GM12874 (cell line): Measurements from ENCODE around the gene RXRA.
A peak's percentile ranks its signal among the peaks of the same experiment; 100 is the strongest.

Source experiments
- CTCF ChIP-seq: IDR thresholded peaks from 2 replicates; pipeline ENCODE4 v1.5.1; 2011; ENCODE audit warnings: low read depth, mild to moderate bottlenecking, control low read depth, low read length, moderate library complexity; ENCODE audit not compliant: insufficient read depth

Gene RXRA

DNA sequence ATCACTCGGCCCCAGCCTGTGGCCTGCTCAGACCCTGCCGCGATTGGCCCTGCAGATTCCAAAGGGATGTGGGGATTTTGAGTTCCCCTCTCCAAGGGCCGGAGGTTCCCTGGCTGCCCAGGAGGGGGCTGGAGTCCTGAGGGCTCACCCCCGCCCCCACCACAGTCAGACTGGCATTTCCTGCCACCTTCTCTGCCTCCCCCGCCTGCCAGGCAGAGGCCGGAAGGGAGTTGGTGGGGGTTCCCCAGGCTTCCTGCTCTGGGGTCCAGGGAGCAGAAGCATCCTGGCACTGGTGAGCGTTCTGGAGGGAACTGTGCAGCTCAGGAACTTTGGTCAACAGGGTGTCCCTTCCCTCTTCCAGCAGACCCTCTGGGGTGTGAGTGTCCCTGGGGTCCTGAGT, 70.6 kb downstream of the RXRA start:
- 0 out of 2 replicates have a peak, but pooled peaks have one; percentile 2 for TF ChIP-seq CTCF

DNA sequence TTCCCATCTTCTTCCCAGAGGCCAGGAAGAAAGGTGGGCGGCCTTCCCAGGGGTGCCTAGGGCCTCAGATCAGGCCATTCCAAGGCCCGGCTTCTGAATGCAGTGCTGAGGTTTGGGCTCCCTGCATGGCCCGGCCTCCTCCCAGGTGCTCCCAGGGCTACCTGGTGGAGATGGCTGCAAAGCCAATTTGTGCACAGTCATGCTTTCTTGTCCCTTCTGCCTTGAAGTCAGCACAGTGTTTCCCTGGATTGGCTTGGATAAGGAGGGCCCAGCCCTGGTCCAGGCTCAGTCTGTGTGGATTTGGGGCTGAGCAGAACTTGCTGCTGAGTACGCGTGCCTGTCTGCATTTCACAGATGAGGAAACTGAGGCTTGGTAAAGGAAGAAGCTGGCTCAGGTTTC, 72.5 kb downstream of the RXRA start:
- no peak for TF ChIP-seq CTCF

- TF ChIP-seq CTCF = peak; percentile 68
These were observed 73.3 kb downstream of the RXRA start for GRCh38 chr9:134399435-134400056.

DNA sequence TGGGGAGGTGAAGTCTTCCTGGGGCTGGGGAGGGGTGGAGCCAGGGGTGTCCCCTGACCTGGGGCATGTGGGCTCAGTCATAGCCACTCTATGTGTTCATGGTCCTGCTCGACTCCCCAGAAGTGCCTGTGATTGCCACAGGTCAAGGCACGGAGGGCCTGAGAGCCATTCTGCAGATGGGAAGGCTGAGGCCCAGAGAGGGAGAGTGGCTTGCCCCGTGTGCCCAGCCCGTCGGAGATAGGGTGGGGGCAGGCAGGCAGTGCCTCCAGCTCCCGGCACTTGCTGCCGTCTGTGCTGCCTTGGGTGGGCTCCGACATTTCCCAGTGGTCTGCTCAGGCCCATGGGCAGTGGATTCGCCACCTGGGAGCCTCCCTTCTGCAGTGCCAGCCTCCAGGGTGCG, 74.0 kb downstream of the RXRA start:
- no peak for TF ChIP-seq CTCF

- no peak for TF ChIP-seq CTCF
These were observed 75.1 kb downstream of the RXRA start for GRCh38 chr9:134401391-134401790.

DNA sequence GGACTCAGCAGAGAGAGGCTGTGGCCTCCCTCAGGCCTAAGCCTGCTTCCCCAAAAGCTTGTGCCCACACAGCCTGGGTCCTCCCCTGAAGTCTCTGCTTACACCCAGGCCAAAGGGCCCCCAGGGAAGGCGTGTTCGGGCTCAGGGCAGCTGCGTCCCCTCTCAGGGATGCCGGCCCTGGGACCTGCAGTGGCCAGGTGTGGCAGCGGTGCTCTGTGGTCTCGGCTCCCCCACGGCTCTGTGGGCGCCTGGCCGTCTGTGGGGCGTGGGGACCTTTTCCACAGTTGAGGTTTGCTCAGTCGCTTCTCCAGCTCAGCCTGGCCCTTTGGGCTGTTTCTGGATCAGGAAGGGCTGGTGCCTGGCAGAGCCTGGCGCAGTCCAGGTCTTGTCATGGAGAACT, 75.9 kb downstream of the RXRA start:
- no peak for TF ChIP-seq CTCF

DNA sequence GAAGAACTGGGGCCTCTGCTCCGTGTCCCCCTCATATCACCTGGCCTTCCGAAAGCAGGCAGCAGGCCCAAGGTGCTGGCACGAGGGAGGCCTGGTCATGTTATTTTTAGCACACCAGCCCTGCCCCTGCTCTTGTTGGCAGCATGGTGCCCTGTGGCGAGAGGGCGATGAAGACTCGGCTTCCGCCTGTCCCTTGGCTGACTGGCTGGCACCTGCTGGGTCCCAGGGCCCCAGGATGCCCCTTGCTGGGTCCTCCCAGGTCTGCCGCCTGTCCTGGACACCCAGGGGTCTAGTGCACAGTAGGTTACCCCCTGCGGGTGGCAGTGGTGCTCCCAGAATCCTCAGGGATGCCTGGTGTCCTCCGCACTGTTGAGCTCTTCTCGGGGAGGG, 77.0 kb downstream of the RXRA start:
- TF ChIP-seq CTCF = no peak

DNA sequence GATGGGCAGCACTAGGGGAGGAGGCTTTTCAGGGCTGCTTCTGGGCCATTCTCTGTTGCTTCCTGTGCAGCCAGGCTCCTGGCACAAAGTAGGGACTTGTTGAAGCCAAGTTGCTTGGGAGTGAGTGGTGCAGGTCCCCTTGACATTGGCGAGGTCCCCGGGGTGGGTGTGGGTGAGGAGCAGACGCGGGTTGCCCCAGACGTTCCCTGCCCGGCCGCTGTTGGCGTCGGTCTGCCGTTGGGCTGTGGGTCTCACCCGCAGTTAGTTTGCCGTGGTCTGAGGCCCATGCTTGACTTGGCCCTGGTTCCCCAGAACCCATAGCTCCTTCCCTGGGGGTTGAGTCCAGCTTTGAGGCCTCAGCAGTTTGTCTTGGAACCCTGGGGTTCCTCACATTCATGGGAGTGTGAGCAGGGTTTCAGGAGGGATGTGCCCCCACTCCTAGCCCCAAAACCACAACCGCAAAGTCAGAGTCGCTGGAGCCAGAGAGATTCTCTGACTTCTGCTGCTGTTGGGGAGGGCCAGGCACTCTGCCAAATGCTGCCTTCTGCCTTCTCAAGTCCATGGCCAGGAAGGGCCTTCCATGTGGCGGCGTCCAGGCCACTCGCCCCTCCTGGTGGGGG, 77.5 kb downstream of the RXRA start:
- no peak for TF ChIP-seq CTCF
